ENCODE data around the gene RPS21.

DNA sequence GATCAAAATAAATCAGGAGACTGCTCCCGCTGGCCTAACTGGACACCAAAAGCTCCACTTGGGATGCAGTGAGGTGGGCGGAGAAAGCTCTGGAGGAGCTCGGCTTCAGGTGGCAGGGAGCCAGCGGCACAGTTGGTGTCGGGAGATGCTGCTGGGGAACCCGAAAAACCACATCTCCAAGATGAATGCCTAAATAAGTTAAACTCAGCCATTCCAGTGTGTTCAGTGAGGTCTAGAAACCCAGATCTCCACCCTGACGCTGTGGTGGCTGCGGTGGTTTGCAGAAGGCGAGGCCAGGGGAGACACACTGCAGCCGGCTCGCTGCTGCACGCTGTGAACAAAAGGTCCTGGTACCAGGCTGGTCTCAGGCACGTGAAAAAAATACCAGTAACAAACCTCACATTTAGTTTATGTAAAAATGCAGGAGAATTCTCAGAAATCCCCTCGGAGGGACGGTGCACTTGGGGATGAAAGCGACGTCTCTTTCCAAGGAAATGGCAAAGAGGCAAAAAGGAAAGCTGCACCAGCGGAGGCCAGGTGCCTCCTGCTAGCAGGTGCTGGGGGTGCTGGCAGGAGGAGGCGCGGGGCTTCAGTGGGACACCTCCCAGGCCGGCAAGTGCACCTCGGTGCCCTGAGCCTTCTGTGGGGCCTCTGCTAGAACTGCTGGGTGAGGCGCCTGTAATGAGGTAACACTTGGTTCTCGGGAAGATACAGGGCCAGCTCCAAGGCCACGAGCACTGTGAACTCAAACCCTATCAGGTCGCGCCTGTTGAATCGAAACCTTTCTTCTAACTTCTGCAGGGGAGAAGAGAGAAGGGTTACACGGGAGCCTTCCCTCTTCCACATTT, 3.6 kb downstream of the RPS21 start:
- TF ChIP-seq POLR2AphosphoS5 (IDR thresholded peaks at IDR 0.05; ENCODE audit: low read depth) (0 out of 2 replicates have a peak, but pooled peaks have one; percentile 9), CTCF (IDR thresholded peaks at IDR 0.05; ENCODE audit: insufficient read depth, low read length) (no peak), REST (IDR thresholded peaks at IDR 0.05; ENCODE audit: insufficient replicate concordance, low read depth) (no peak)
